Thyroid gland (tissue), 4 donors: Measurements from ENCODE around the gene KLHL35.

Experiments
- POLR2A ChIP-seq, 2 donors: fragments of 450-650 bp; IDR thresholded peaks; one replicate each; pipeline ENCODE4 v1.6.1; 2017; ENCODE audit warnings: antibody characterized with exemption in 2 of 2, mild to moderate bottlenecking in 2 of 2, moderate library complexity in 1 of 2
- TF ChIP-seq, protein P1 (sequence below), 6 experiments: fragments of 200-600 bp in 3 of 6; fragments of 450-650 bp in 3 of 6; sonication (generic) in 3 of 6; IDR thresholded peaks; one replicate each; pipeline ENCODE4 v1.5.1; 2016 to 2019; ENCODE audit warnings: antibody characterized with exemption in 6 of 6, mild to moderate bottlenecking in 2 of 6, inconsistent platforms in 1 of 6, moderate library complexity in 1 of 6

DNA sequence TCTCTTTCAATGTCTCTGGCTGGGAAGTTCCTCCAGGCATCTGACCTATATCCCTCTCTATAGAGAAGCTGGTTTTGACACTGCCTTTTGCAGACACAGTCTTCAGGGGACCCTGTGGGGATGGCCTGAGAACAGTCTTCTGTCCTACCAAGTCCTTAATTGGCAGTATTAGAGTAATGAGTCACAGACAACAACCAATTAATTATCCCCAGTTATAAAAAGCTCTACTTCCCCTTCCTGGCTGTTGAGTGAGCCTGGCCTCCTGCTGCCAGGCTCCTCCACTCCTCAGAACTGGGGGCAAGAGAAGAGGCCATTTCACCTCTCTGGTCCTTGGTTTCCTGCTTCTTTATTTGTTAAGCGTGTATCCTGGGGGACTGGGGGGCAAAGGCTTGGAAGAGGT is 41.2 kb upstream of the KLHL35 start:
- no peak for TF ChIP-seq POLR2A (IDR thresholded peaks at IDR 0.05)
- TF ChIP-seq, protein P1, sequence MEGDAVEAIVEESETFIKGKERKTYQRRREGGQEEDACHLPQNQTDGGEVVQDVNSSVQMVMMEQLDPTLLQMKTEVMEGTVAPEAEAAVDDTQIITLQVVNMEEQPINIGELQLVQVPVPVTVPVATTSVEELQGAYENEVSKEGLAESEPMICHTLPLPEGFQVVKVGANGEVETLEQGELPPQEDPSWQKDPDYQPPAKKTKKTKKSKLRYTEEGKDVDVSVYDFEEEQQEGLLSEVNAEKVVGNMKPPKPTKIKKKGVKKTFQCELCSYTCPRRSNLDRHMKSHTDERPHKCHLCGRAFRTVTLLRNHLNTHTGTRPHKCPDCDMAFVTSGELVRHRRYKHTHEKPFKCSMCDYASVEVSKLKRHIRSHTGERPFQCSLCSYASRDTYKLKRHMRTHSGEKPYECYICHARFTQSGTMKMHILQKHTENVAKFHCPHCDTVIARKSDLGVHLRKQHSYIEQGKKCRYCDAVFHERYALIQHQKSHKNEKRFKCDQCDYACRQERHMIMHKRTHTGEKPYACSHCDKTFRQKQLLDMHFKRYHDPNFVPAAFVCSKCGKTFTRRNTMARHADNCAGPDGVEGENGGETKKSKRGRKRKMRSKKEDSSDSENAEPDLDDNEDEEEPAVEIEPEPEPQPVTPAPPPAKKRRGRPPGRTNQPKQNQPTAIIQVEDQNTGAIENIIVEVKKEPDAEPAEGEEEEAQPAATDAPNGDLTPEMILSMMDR (IDR thresholded peaks at IDR 0.05): no peak
